ENCODE data around the gene ITGAV.

ITGAV gene

DNA sequence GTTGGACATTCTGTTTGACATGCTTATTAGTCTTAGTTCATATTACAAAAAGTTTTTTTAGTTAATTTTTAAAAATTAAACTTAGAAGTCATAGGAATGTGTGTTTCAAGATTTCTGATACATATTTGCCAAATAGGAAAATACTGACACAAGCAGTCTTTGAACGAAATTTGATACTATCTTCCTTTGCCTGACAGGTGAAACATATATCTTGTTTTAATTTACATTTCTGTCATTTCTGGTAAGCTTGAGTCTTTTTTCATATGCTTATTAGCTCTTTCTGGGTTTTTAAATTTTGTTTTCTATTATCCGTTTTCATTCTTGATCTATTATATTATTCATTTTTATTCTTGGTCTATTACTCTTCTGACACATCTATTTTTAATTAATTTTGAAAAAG lies 24.5 kb downstream of the ITGAV start:
- no peak for DNase-seq

DNA sequence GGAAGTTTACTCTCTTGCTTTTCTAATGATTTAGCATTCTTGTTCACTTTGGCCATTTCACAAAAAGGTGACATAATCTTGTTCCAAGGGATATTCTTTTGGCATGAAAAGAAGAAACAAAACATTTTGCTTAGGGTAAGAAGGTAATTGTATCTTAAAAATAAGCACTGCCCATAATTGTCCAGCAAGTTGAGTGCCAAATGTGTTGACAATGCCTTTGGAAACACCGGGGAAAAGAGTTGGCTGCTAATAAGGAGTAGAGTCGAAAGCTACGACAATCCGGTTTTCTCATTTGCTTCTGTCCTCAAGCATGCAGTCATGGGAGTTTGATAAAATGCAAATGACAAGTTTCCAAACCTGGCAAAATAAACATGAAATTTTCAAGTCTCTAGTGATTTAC lies 27.3 kb downstream of the ITGAV start:
- no peak for DNase-seq

DNA sequence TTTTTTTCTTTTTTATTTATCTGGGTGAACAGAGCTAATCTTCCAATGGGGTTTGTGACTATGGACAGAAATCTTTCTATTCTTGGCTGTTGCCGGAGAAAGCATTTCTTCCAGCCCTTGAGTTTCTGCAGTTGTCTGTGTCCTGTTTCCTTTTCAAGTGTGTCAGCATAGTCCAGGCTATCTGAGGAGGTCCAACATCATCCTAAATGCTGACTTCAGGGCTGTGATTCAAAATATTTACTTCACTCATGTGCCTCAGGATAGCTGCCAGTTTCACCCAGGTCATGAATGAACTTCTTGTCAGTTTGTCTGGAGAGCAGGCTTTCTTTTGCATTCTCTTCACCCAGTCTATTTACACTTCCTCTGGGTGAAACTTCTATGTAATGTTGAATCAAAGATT lies 27.9 kb downstream of the ITGAV start:
- no peak for DNase-seq

DNA sequence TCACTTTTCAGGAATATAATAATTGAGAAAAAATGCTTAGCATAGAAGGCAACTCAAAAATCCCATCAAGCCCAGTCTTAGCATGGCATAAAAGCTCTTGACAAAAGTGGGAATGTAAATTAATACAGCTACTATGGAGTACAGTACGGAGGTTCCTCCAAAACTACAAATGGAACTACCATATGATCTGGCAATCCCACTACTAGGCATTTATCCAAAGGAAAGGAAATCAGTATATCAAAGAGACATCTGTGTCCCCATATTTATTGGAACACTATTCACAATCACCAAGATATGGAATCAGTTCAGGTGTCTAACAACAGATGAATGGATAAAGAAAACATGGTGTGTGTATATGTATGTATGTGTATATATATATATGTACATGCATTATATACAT lies 28.8 kb downstream of the ITGAV start:
- no peak for DNase-seq

DNA sequence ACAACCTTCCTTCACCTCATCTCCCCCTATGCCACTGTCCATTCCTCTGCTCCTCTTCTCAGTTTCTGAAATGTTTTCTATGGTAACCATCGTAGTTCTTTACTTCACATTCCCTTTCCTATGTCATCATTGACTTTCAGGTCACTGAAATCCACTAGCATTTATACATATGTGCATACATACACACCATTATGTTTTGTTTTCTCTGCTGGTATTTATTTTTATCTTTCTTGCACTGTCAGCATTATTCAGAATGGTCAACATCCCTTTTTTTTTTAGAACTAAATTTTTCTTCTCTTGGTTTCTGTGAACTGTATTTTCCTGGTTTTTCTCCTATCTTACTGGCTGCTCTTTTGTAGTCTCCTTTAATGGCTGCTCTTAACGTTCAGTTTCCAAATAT lies 33.2 kb downstream of the ITGAV start:
- no peak for DNase-seq

DNA sequence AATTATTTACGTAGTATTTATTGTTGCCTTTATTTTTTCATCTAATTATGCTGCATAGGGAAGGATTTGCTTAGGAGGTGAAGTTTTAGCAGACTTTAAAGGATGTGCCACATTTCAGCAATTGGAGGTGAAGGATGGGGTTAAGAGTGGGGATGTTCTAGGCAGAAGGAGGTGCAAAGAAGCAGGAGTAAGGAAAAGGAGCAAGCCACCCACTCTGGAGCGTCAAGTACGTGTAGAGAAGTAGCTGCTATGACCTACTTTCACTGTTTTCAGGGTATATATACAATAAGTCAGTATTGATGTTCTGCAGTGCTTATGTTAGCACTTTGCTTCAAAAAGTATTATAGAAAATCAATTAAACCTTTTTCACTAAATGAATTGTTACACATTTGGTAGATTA lies 34.4 kb downstream of the ITGAV start:
- no peak for DNase-seq

DNA sequence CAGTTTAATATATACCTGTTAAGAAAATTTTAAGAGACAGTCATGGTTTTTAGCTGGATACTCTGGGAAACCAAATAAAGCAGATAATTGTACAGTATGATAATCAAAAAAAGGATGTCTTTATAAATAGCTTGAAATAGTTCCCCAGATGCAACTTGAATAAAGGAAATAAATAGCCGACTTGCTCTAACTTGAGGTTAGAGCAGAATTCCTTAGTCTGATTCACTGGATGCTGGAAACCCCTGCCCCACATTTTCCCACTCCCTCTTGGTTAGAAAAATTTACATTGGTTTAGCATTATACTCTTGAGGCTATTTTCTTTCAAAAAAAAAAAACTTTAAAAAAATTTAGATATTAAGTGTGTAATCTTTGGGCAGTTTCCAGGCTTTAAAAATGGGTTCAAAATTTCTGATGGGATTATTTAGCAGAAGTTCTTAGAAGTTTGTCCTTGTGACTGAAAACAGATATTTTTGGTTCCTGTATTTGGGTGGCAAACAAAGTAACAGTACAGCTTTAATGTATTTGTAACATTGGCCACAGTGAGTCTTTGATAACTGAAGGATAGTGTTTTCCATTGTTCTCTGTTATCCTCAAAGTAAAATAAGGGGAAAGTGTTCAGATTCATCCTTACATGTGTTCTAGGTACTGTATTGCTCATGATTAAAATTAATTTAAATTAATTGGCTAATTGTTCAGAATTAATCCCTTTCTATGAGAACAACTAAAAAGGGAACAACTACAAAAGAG lies 39.6 kb downstream of the ITGAV start:
- DNase-seq: no peak

DNA sequence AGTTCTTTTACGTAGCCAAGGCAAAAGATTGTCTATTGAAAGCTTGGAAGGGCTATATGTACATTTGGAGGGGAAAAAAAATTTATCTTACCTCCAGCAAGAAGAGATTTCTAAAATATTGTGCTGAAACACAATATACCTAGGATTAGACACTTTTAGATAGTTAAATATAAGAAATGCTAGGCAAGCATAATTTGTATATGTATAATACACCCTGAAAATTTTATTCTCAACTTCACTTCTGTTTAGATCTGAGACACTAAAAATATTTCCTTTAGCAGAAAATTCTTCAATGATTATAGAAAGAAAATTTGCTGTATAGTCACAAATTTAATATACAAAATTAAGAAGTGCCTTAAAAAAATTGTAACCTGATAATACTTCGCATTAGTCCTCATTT lies 42.6 kb downstream of the ITGAV start:
- no peak for DNase-seq

DNA sequence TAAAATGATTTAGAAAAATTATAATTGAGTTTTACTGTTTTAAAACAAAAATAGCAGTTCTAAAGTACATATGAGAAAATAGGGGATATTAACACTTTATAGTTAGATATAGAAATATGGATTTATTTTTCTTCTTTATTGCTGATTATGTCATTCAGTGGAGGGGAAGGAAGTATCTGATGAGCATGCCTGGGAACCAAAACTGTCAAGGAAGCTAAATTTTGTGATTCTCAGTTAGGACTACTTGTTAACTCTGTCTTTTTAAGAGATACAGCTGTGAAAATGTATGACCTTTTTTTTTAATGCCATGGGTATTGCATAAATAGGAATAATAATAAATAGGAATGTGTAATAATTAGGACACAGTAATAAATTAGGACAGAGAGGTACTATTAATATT lies 44.8 kb downstream of the ITGAV start:
- DNase-seq: no peak

DNA sequence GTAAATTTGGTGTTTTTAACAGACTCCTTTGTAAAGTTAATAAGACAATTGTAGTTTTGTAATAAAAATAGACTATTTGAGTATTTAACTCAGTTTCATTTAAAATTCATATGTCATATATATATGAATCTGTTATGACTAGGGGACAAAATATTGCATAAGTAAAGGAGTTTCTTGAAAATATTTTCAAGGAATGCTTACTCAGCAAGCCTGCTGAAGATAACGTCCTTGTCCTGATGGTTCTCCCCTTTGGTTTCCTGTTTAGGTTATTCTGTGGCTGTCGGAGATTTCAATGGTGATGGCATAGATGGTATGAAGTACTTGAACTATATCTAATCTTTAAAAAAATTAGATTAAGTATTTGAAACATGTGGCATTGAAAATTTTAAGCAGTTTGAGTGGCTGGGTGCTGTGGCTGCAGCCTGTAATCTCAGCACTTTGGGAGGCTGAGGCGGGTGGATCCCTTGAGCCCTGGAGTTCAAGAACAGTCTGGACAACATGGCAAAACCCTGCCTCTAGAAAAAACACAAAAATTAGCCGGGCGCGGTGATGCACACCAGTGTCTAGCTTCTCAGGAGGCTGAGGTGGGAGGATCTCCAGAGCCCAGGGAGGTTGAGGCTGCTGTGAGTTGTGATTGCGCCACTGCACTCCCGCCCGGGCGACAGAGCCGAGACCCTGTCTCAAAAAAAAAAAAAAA lies 47.1 kb downstream of the ITGAV start:
- no peak for DNase-seq

DNA sequence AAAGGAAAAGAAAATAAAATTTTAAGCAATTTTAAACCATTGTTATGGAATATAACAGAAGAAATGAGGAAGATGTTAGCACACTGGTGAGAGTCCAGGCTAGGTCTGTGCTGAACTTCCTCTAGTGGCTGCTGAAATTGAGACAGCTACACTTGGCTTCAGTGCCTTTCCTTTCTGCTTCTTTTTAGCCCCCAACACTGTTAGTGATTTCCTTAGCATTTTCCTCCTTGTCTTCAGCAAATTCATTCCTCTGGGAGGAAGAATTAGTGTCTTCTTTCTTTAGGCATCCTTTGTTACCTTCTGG lies 47.6 kb downstream of the ITGAV start:
- DNase-seq: no peak

DNA sequence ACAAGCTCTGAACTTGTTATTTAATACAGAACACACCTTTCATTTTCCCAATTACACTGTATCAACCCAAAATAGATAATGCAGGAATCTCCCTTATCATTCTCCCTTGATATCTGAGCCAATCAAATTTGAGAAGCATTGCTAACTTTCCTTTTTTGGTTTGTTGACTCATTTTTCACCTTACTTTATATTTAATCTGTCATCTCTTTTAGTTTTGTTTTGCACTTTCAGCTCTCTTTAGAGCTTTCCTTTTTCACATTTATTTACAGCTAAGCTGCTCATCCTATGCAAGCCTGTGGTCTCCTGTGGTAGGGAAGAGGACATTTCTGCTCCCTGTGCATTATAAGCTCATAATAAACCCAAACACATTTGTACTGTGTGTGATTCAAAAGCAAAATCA lies 50.1 kb downstream of the ITGAV start:
- no peak for DNase-seq

DNA sequence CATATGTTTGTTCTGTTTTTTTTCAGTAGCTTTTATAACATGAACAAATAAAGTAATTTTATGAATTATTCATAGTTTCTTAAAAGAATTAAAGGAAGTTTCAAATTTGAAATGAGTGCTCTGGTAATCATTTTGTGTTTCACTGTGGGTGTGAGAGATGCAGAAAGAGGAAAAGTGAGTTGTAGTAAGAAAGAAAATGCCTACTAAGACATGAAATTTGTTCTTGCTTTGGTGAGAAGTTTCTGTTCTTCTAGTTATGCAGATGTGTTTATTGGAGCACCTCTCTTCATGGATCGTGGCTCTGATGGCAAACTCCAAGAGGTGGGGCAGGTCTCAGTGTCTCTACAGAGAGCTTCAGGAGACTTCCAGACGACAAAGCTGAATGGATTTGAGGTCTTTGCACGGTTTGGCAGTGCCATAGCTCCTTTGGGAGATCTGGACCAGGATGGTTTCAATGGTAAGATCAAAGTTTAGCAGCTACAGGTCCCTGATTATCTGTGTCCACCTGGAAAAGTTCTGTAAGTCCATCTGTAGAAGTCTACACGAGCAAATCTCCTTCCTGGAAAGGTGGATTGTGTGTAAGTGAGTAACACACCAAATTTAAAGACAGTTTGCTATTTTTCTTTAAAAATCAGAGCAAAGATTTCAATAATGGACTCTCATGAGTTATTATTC lies 51.4 kb downstream of the ITGAV start:
- no peak for DNase-seq

DNA sequence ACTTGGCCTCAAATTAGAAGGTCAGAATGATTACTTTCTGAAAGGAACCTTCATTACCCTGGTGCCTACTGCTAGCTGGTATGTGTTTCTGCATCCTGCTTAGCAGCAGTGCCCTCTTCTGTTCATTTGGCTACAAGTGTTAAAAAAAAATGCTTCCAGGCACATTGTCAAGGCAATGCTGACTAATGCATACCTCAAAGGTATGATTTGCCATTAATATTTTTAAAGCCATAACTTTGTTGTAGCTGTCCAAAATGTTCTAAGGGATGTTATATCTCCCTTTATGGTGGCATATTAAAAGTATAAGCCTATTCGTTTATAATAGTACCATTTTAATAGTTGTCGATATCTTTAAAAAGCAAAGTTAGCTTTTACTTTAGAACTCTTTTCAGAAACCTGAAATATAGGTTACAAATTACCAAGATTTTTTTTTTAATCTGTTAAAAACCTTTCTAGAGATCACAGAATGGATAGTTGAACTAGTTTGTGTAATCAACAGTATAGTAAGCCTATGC lies 52.0 kb downstream of the ITGAV start:
- peak; percentile 30 for DNase-seq

DNA sequence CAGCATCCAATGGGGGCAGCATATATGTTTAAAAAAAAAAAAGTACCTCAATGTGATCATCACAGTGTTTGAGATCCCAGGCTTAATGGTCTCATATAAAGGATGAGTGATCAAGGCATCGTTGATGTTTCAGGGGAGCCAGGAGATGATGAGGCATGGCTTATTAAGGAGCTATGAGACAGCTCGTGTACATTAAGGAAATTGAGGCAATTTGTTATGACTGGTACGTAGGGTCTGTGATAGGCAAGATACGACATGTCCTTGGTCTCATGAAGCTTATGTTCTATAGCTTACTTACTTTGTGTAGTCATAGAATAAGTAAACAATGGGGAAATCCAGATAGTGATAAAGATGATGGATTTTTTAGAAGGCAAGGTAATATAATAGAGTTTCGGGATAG lies 54.9 kb downstream of the ITGAV start:
- no peak for DNase-seq

DNA sequence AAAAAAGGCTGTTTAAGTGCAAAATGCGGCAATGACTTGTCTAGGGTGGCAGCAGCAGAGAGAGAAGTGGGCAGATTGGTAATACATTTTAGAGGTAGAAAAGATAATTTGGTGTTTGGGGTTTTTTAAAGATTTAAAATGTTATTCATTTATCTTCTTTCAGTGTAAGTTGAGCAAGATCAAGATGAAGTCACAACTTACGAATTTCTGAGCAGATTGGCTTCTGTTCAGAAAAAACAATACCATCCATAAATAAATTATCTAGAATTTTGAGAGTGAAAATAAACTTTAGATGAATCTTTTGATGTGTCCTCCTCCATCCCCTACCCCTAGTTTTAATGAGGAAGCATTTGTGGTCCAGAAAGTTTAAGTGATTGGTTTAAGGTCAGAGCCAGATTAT lies 56.1 kb downstream of the ITGAV start:
- DNase-seq: no peak

DNA sequence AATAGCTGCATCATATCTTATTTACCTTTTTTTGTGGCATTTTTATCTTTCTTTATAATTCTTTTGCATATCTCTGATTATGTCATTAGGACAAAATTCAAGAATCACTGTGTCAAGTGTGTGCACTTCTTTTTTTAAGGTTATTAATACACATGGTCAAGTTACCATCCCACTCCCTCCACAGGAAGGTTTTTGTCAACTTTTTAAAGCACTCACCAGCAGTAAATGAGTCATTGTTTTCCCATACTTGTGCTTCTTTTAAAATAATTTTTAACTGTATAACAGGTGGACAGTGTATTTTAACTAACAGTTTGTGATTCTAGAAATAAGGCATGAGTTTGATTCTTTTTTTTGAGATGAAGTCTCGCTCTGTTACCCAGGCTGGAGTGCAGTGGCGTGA lies 58.3 kb downstream of the ITGAV start:
- DNase-seq: no peak

DNA sequence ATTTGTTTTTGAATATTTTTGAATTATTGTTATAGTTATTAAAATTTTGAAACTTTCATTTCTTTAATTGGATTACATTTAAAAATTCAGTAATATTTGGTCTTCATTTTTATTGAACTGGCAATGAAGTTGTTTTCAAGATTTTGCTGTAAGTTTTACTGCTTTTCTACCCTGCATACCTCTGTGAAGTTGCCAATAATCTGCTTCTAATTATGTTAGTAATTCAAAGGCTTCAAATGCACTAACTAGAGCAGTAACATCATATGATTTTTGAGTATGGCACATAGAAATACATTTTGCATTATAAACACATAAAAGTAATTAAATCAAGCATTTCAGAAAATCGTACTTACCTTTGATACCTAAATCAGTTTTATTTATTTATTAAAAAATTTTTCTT lies 63.7 kb downstream of the ITGAV start:
- DNase-seq: no peak

DNA sequence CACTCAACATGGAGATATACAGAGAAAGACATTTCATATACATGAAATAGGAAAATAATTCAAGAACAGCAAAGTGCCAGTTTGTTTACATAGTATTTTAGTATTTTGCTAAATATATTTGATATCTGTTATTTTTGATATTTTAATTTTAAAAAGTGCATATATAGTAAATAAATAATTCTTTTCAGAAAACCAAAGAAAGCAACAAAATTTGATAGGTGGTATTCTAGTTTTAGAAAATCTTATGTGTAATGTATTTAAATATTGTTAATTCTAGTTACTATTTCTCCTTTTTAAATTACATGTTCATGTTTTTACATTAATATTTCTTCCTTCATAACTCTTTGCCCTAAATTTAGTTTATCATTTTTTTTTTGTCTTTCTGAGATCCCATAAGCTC lies 69.5 kb downstream of the ITGAV start:
- no peak for DNase-seq

DNA sequence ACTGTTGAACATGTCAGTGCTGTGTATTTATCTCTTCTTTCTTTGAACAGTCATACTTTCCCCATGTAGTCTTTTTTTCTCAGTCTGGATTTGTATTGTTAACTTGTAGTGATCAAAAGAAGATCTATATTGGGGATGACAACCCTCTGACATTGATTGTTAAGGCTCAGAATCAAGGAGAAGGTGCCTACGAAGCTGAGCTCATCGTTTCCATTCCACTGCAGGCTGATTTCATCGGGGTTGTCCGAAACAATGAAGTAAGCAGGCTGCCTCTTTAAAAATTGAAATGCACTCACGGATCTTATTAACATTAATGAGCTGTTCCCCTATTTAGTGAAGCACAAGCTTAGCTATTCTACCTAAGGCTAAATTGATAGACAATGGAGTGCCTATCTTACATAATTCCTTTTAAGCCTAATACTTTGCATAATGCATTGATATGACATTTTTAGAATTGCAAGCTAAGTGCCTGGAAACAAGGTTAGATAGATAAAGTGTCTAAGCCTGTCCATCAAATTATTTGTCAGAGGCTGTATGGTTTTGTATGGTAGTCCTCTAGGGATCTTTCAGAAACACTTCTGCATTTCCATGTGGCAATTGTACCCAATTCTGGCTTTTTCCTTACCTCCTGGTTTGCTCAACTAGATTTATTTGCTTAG lies 74.7 kb downstream of the ITGAV start:
- no peak for DNase-seq

DNA sequence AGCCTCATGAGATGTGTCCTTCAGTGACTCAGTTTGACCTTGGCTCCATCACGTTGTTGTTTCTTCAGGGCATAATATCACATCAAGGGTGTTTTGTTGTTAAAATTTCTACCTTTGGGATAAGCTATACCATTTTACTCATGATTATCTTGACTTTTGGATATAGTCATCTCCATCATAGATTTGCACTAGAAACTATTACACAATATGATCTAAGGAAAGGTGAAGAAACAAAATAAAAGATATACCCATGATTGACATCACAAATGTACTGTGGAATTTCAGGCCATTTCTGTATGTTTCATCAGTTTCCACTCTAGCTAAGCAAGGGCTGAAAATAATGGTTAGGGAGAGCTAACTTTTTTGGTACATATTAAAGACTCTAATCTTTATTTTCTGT lies 79.3 kb downstream of the ITGAV start:
- DNase-seq: no peak

DNA sequence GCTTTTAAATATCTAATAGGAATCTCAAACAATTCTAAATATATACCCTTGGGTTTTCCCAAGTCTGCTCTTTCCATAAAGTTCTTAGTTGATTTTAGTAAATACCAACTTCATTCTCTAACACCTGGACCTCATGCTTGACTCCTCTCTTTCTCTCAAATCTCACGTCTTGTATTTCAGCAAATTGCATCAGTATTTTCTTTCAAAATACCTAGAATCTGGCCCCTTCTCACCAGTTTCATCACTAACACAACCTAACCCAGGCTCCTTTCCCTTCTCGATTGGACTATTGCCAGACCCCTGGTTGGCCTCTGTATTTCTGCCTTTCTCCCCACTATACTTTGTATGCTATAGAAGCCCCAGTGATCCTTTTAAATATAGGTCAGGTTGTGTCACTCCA lies 81.0 kb downstream of the ITGAV start:
- DNase-seq: no peak

DNA sequence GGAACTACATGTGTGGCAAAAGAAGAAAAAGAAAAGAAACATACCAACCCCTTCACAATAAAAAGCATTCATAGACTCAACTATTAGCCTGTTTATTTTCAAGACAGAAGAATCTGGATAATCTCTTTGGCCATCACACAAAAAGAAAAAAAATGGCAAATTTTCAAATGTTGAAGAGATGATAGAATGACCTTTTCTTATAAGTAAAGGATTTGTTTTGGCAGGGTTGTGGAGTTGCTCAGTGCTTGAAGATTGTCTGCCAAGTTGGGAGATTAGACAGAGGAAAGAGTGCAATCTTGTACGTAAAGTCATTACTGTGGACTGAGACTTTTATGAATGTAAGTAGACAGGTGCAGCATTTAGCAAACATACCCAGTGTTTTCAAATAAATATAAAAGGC lies 85.5 kb downstream of the ITGAV start:
- no peak for DNase-seq

DNA sequence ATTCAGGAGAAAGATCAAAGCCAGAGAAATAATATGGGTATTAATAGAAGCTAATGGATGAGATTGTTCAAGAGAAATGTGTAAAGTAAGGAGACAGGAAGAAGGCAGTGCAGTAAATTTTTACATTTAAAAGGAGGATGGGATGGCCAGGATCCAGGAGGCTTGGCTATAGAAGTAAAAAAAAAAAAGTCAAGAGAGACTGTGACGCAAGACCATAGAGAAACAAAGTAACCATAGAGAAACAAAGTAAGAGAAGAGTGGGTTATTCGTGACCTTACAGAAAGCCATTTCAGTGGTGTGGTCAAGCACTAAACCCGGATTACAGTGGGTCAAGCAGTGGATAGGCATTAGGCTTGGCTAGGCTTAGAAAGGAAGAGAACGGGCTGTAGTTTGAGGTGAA lies 93.5 kb downstream of the ITGAV start:
- DNase-seq: no peak
